ENCODE measurements around the gene OOEP. TPM values are rescaled to one million over a fixed set of nuclear protein-coding genes. Genes with fewer than 3 reads are reported as not detected.

OOEP gene
- total RNA-seq, 1 experiment from 2014 or later: not detected

DNA sequence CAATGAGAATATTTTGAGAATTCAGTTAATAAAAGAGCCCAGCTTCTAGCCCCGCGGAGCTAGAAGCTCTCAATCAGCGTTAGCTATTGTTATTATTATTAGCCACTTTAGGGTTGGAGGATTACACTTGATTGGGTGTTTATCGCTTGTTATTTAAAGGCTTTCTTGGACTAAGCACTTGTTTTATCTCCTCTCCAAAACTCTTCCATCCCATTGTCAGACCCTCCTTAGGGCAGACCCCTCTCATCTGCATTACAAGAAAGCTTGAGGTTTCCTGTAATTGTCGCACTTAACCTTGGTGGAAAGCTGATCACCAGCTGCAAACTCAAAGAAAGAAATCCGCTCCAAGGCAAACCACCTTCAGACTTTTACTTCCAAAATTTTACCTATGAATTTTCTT lies 20.4 kb downstream of the OOEP start (continued):
- TF ChIP-seq, protein P1, sequence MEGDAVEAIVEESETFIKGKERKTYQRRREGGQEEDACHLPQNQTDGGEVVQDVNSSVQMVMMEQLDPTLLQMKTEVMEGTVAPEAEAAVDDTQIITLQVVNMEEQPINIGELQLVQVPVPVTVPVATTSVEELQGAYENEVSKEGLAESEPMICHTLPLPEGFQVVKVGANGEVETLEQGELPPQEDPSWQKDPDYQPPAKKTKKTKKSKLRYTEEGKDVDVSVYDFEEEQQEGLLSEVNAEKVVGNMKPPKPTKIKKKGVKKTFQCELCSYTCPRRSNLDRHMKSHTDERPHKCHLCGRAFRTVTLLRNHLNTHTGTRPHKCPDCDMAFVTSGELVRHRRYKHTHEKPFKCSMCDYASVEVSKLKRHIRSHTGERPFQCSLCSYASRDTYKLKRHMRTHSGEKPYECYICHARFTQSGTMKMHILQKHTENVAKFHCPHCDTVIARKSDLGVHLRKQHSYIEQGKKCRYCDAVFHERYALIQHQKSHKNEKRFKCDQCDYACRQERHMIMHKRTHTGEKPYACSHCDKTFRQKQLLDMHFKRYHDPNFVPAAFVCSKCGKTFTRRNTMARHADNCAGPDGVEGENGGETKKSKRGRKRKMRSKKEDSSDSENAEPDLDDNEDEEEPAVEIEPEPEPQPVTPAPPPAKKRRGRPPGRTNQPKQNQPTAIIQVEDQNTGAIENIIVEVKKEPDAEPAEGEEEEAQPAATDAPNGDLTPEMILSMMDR (IDR thresholded peaks at IDR 0.05 in 2 of 3, conservative IDR thresholded peaks at IDR 0.05 in 1 of 3; ENCODE audit: borderline replicate concordance in 1 of 3, insufficient read depth in 1 of 3, low read depth in 2 of 3, low read length in 2 of 3): no peak
- TF ChIP-seq SIN3A (IDR thresholded peaks at IDR 0.05; ENCODE audit: low read depth) (no peak), ZFX (IDR thresholded peaks at IDR 0.05) (no peak), CEBPB (IDR thresholded peaks at IDR 0.05; ENCODE audit: low read depth) (no peak)

- Histone ChIP-seq H3K4me2 (ENCODE audit: low read length) (no peak overlapping the region), H3K4me1 (ENCODE audit: control insufficient read depth in 1 of 2, insufficient read depth in 2 of 2, low read length in 2 of 2) (no peaks in the 10 kb centered on the region), H3K36me3 (ENCODE audit: control insufficient read depth in 1 of 2, insufficient read depth in 2 of 2, low read length in 2 of 2) (no peaks in the 10 kb centered on the region), H4K20me1 (ENCODE audit: insufficient read depth) (no peaks in the 10 kb centered on the region), H3K27me3 (ENCODE audit: insufficient read depth, low read length) (no peaks in the 10 kb centered on the region), H3K4me3 (replicated peaks in 1 of 2; ENCODE audit: low read depth in 1 of 2, low read length in 2 of 2) (no peak overlapping the region), H2AFZ (ENCODE audit: low read depth, low read length, poor library complexity, severe bottlenecking) (no peak overlapping the region), H3K27ac (ENCODE audit: low read depth, low read length) (no peak overlapping the region), H3K79me2 (ENCODE audit: insufficient read depth, low read length) (no peaks in the 10 kb centered on the region), H3K9me3 (ENCODE audit: control insufficient read depth in 1 of 2, insufficient read depth in 1 of 2, low read depth in 1 of 2, low read length in 2 of 2) (no peaks in the 10 kb centered on the region), H3K9me2 (ENCODE audit: insufficient read depth) (no peaks in the 10 kb centered on the region), H3K9ac (ENCODE audit: low read length) (no peak overlapping the region)
- ATAC-seq (no peak), DNase-seq (ENCODE audit: low read depth, low spot score) (no peak)
- ChIA-PET RAD21 (ENCODE audit: low non-redundant PET in 1 of 2, low total read pairs in 2 of 2, uncharacterized antibody in 2 of 2, unreplicated experiment in 2 of 2) (no interaction called here), POLR2A (interaction anchor here (1.4 kb wide), 1 partner anchor 165 kb away, joined by 4 read pairs; no protein-coding TSS in a partner anchor), CTCF (no interaction called here)
- BruUV-seq (replicated peaks): no TSS peak
- intact Hi-C loops (cut with micrococcal nuclease): no loop called here
- no peak for TF ChIP-seq POLR2A (IDR thresholded peaks at IDR 0.05; ENCODE audit: borderline replicate concordance, extremely low read depth, insufficient read depth, insufficient read length)
- no peak for TF ChIP-seq JUND (IDR thresholded peaks at IDR 0.05)
- TF ChIP-seq SIN3A (IDR thresholded peaks at IDR 0.05; ENCODE audit: low read depth): no peak
- TF ChIP-seq YY1 (IDR thresholded peaks at IDR 0.05; ENCODE audit: extremely low read depth, insufficient replicate concordance, low read depth, low read length): no peak
- TF ChIP-seq RAD21 (IDR thresholded peaks at IDR 0.05; ENCODE audit: low read depth): no peak
- TF ChIP-seq CBX3 (IDR thresholded peaks at IDR 0.05; ENCODE audit: low read depth): no peak
- TF ChIP-seq ELF1 (IDR thresholded peaks at IDR 0.05; ENCODE audit: borderline replicate concordance, low read depth): no peak
- no peak for TF ChIP-seq POLR2AphosphoS5 (IDR thresholded peaks at IDR 0.05; ENCODE audit: low read depth, low read length)
- TF ChIP-seq ZNF274 (IDR thresholded peaks at IDR 0.05; ENCODE audit: low read depth, low read length): no peak
- TF ChIP-seq SP1 (IDR thresholded peaks at IDR 0.05; ENCODE audit: low read depth): no peak
- TF ChIP-seq, protein P1 (IDR thresholded peaks at IDR 0.05 in 2 of 3, conservative IDR thresholded peaks at IDR 0.05 in 1 of 3; ENCODE audit: borderline replicate concordance in 1 of 3, insufficient read depth in 1 of 3, low read depth in 2 of 3, low read length in 2 of 3): no peak
- TF ChIP-seq EZH2 (IDR thresholded peaks at IDR 0.05): no peak
- no peak for TF ChIP-seq TCF7L2 (IDR thresholded peaks at IDR 0.05; ENCODE audit: borderline replicate concordance, extremely low read depth, insufficient read depth, insufficient read length)
- TF ChIP-seq ZFX (IDR thresholded peaks at IDR 0.05): no peak
- no peak for TF ChIP-seq ATF3 (IDR thresholded peaks at IDR 0.05)
These were observed 21.0 kb downstream of the OOEP start for GRCh38 chr6:73348550-73349204.
